Measurements from ENCODE around the gene CLCF1. TPM values are rescaled to one million over a fixed set of nuclear protein-coding genes. Genes with fewer than 3 reads are reported as not detected.

CLCF1 gene
- total and polyA plus RNA-seq, 2 of the 13 experiments (the other 11 are each of a cell fraction or from before 2014, with no cell fraction given): 0.49 to 0.78 TPM

DNA sequence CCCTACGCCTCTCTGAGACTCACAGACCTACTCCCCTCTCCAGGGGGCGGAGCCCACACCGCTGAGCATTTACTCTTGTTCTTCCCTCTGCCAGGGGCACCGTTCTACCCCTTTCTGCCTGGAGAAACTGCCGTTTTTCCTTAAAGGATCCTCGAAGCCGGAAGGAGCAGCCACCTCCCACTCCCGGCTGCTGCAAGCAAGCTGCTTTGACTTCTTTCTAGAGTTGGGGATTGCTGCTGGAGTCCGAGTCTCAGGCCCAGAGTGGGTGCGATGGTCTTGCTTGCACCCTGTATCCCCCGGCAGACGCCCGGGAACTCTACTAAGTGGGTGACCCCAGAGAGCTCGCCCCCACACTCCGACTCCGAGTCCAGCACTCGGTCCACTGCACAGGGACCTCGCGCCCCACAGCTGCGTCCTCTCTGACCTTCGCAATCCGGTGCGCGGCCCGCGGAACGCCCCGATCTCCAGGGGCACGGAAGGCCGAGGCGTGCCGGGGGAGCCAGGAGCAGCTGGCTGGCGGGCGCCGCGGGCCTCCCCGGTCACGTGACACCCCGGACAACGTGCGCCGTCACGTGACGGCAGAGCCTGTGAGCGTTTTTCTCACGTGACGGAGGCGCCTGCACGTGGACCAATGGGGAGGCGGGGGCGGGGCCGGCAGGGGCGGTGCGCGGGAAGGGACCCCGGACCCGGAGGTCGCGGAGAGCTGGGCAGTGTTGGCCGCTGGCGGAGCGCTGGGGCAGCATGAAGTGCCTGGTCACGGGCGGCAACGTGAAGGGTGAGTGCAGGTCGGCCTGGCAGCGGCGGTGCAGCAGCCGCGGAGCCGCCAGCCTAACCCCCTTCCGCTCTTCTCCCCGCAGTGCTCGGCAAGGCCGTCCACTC lies 18.1 kb upstream of the CLCF1 start, which contains the start of gene RAD9A (continued):
- TF ChIP-seq ZNF746 (CRISPR knock-in tag; IDR thresholded peaks at IDR 0.05) (peak; percentile 78; the same call in 1 of the 2 replicates), EHMT2 (IDR thresholded peaks at IDR 0.05; ENCODE audit: borderline replicate concordance, low read depth, low read length) (no peak), POGZ (CRISPR knock-in tag; IDR thresholded peaks at IDR 0.05) (peak; percentile 86; the same call in 1 of the 2 replicates), ZNF546 (CRISPR knock-in tag; conservative IDR thresholded peaks at IDR 0.05) (peak; percentile 37; the same call in 1 of the 2 replicates), ZNF446 (CRISPR knock-in tag; IDR thresholded peaks at IDR 0.05) (peak; percentile 97), ZNF317 (CRISPR knock-in tag; IDR thresholded peaks at IDR 0.05) (peak; percentile 84), ZNF772 (CRISPR knock-in tag; IDR thresholded peaks at IDR 0.05) (no peak), JUNB (CRISPR knock-in tag; IDR thresholded peaks at IDR 0.05; ENCODE audit: borderline replicate concordance) (0 out of 2 replicates have a peak, but pooled peaks have one; percentile 44), PAWR (CRISPR knock-in tag; IDR thresholded peaks at IDR 0.05; ENCODE audit: borderline replicate concordance) (no peak), ZNF432 (CRISPR knock-in tag; IDR thresholded peaks at IDR 0.05; ENCODE audit: borderline replicate concordance) (no peak), HIVEP1 (CRISPR knock-in tag; IDR thresholded peaks at IDR 0.05) (peak; percentile 97), BHLHE40 (IDR thresholded peaks at IDR 0.05; ENCODE audit: low read length) (peak; percentile 99), NCOA1 (CRISPR knock-in tag; IDR thresholded peaks at IDR 0.05) (no peak)
- TF ChIP-seq, protein P1, sequence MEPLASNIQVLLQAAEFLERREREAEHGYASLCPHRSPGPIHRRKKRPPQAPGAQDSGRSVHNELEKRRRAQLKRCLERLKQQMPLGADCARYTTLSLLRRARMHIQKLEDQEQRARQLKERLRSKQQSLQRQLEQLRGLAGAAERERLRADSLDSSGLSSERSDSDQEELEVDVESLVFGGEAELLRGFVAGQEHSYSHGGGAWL (CRISPR knock-in tag; IDR thresholded peaks at IDR 0.05): peak; percentile 91; the same call in 1 of the 2 replicates
- TF ChIP-seq, protein P2, sequence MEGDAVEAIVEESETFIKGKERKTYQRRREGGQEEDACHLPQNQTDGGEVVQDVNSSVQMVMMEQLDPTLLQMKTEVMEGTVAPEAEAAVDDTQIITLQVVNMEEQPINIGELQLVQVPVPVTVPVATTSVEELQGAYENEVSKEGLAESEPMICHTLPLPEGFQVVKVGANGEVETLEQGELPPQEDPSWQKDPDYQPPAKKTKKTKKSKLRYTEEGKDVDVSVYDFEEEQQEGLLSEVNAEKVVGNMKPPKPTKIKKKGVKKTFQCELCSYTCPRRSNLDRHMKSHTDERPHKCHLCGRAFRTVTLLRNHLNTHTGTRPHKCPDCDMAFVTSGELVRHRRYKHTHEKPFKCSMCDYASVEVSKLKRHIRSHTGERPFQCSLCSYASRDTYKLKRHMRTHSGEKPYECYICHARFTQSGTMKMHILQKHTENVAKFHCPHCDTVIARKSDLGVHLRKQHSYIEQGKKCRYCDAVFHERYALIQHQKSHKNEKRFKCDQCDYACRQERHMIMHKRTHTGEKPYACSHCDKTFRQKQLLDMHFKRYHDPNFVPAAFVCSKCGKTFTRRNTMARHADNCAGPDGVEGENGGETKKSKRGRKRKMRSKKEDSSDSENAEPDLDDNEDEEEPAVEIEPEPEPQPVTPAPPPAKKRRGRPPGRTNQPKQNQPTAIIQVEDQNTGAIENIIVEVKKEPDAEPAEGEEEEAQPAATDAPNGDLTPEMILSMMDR (CRISPR knock-in tag; IDR thresholded peaks at IDR 0.05): peak; percentile 26; the same call in 1 of the 2 replicates
- TF ChIP-seq, protein P3, sequence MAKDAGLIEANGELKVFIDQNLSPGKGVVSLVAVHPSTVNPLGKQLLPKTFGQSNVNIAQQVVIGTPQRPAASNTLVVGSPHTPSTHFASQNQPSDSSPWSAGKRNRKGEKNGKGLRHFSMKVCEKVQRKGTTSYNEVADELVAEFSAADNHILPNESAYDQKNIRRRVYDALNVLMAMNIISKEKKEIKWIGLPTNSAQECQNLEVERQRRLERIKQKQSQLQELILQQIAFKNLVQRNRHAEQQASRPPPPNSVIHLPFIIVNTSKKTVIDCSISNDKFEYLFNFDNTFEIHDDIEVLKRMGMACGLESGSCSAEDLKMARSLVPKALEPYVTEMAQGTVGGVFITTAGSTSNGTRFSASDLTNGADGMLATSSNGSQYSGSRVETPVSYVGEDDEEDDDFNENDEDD (CRISPR knock-in tag; IDR thresholded peaks at IDR 0.05; ENCODE audit: borderline replicate concordance): peak; percentile 95
- TF ChIP-seq, protein P4, sequence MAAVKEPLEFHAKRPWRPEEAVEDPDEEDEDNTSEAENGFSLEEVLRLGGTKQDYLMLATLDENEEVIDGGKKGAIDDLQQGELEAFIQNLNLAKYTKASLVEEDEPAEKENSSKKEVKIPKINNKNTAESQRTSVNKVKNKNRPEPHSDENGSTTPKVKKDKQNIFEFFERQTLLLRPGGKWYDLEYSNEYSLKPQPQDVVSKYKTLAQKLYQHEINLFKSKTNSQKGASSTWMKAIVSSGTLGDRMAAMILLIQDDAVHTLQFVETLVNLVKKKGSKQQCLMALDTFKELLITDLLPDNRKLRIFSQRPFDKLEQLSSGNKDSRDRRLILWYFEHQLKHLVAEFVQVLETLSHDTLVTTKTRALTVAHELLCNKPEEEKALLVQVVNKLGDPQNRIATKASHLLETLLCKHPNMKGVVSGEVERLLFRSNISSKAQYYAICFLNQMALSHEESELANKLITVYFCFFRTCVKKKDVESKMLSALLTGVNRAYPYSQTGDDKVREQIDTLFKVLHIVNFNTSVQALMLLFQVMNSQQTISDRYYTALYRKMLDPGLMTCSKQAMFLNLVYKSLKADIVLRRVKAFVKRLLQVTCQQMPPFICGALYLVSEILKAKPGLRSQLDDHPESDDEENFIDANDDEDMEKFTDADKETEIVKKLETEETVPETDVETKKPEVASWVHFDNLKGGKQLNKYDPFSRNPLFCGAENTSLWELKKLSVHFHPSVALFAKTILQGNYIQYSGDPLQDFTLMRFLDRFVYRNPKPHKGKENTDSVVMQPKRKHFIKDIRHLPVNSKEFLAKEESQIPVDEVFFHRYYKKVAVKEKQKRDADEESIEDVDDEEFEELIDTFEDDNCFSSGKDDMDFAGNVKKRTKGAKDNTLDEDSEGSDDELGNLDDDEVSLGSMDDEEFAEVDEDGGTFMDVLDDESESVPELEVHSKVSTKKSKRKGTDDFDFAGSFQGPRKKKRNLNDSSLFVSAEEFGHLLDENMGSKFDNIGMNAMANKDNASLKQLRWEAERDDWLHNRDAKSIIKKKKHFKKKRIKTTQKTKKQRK (IDR thresholded peaks at IDR 0.05; ENCODE audit: low read length): no peak
- TF ChIP-seq, protein P5, sequence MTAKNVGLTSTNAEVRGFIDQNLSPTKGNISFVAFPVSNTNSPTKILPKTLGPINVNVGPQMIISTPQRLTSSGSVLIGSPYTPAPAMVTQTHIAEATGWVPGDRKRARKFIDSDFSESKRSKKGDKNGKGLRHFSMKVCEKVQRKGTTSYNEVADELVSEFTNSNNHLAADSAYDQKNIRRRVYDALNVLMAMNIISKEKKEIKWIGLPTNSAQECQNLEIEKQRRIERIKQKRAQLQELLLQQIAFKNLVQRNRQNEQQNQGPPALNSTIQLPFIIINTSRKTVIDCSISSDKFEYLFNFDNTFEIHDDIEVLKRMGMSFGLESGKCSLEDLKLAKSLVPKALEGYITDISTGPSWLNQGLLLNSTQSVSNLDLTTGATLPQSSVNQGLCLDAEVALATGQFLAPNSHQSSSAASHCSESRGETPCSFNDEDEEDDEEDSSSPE (CRISPR knock-in tag; IDR thresholded peaks at IDR 0.05): peak; percentile 95
- TF ChIP-seq, protein P6, sequence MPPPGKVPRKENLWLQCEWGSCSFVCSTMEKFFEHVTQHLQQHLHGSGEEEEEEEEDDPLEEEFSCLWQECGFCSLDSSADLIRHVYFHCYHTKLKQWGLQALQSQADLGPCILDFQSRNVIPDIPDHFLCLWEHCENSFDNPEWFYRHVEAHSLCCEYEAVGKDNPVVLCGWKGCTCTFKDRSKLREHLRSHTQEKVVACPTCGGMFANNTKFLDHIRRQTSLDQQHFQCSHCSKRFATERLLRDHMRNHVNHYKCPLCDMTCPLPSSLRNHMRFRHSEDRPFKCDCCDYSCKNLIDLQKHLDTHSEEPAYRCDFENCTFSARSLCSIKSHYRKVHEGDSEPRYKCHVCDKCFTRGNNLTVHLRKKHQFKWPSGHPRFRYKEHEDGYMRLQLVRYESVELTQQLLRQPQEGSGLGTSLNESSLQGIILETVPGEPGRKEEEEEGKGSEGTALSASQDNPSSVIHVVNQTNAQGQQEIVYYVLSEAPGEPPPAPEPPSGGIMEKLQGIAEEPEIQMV (CRISPR knock-in tag; IDR thresholded peaks at IDR 0.05; ENCODE audit: low read depth): no peak

Data from HepG2 (cell line).